ENCODE measurements around the gene RIT2.

The RIT2 gene

DNA sequence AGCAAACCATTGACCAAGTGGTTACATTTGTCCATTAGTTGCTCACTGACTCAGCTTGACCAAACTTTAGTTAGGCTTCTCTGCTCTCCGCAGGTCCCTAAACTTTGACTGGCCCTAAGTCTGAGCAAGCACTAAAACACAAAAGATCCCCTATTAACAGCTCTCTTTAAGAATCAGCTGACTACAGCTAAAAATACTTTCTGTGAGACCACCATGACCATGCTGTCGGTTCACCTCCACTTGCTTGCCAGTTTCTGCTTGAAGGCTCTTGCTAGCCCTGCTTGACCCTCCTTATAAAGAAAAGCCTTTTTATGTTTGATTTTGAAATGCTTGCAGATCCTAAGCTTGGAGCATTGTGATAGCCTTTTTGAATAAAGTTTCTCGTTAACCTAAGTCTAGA, 40.4 kb upstream of the RIT2 start:
- Histone ChIP-seq H3K36me3 (no peaks in the 10 kb centered on the region), H3K4me1 (no peaks in the 10 kb centered on the region), H3K27me3 (no peaks in the 10 kb centered on the region), H3K9me3 (no peaks in the 10 kb centered on the region), H3K4me3 (ENCODE audit: low read depth, low read length) (no peak overlapping the region)
- TF ChIP-seq, protein P1, sequence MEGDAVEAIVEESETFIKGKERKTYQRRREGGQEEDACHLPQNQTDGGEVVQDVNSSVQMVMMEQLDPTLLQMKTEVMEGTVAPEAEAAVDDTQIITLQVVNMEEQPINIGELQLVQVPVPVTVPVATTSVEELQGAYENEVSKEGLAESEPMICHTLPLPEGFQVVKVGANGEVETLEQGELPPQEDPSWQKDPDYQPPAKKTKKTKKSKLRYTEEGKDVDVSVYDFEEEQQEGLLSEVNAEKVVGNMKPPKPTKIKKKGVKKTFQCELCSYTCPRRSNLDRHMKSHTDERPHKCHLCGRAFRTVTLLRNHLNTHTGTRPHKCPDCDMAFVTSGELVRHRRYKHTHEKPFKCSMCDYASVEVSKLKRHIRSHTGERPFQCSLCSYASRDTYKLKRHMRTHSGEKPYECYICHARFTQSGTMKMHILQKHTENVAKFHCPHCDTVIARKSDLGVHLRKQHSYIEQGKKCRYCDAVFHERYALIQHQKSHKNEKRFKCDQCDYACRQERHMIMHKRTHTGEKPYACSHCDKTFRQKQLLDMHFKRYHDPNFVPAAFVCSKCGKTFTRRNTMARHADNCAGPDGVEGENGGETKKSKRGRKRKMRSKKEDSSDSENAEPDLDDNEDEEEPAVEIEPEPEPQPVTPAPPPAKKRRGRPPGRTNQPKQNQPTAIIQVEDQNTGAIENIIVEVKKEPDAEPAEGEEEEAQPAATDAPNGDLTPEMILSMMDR (IDR thresholded peaks at IDR 0.05; ENCODE audit: low read depth, low read length), result no peak
- DNase-seq, result no peak

DNA sequence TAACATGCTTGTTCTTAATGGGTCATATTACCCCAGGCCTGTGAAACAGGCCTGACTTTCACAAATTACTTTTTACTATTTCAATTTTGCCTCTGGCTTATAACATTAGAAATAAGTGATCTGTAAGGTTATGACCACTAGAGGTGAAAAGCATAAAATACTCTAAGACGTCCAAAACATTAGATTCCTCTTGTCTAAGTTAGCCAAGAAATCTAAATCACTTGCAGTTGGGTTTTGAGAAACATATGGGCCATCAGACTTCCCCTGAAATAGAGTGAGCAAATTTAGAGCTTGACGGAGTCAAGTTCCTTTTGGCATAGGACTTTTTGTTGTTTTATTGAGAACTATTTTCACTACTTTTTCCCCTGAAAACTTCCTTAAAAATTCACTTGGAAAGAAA, 32.7 kb upstream of the RIT2 start:
- Histone ChIP-seq H3K4me1 (no peaks in the 10 kb centered on the region), H3K36me3 (no peaks in the 10 kb centered on the region), H3K27me3 (no peaks in the 10 kb centered on the region), H3K9me3 (no peaks in the 10 kb centered on the region), H3K4me3 (ENCODE audit: low read depth, low read length) (no peak overlapping the region)
- TF ChIP-seq, protein P1 (IDR thresholded peaks at IDR 0.05; ENCODE audit: low read depth, low read length), result no peak
- DNase-seq, result no peak

DNA sequence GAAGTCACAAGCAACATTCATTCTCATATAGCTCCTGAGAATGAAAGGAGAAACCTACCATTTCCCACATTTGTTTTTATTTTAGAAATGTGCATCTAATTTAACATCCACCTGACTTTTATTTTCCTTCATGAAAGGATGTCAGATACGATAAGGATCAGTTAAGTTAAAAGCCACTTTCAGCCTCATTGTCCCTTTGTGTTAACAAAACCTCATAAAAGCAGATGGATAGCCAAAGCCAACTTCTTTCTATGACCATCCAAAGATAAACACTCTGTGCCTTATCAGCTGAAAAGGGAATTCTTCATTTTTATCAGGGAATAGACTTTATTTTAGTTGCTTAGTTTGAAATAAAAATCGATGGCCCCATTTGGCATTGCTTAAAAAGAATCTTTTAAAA, 25.7 kb upstream of the RIT2 start:
- H3K9me3 ChIP-seq, result no peaks in the 10 kb centered on the region
- TF ChIP-seq, protein P1 (IDR thresholded peaks at IDR 0.05; ENCODE audit: low read depth, low read length), result no peak
- H3K36me3 ChIP-seq, result no peaks in the 10 kb centered on the region
- no peaks in the 10 kb centered on the region for H3K4me1 ChIP-seq
- H3K27me3 ChIP-seq, result no peaks in the 10 kb centered on the region
- no peak for DNase-seq
- no peak overlapping the region for H3K4me3 ChIP-seq (ENCODE audit: low read depth, low read length)

DNA sequence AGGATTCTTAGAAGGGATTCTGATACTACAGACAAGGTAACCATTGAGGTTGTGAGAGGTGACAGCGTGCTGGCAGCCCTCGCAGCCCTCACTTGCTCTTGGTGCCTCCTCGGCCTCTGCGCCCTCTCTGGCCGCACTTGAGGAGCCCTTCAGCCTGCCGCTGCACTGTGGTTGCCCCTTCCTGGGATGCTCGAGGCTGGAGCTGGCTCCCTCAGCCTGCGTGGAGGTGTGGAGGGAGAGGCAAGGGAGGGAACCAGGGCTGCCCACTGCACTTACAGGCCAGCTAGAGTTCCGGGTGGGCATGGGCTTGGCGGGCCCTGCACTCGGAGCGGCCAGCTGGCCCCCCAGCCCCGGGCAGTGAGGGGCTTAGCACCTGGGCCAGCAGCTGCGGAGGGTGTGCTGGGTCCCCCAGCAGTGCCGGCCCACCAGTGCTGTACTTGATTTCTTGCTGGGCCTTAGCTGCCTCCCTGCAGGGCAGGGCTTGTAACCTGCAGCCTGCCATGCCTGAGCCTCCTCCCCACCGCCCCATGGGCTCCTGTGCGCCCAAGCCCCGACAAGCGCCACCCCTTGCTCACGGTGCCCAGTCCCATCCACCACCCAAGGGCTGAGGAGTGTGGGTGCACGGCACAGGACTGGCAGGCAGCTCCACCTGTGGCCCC, 23.9 kb upstream of the RIT2 start:
- Histone ChIP-seq H3K4me3 (ENCODE audit: low read depth, low read length) (no peak overlapping the region), H3K4me1 (no peaks in the 10 kb centered on the region), H3K36me3 (no peaks in the 10 kb centered on the region), H3K27me3 (no peaks in the 10 kb centered on the region), H3K9me3 (no peaks in the 10 kb centered on the region)
- DNase-seq, result no peak
- TF ChIP-seq, protein P1 (IDR thresholded peaks at IDR 0.05; ENCODE audit: low read depth, low read length), result no peak

DNA sequence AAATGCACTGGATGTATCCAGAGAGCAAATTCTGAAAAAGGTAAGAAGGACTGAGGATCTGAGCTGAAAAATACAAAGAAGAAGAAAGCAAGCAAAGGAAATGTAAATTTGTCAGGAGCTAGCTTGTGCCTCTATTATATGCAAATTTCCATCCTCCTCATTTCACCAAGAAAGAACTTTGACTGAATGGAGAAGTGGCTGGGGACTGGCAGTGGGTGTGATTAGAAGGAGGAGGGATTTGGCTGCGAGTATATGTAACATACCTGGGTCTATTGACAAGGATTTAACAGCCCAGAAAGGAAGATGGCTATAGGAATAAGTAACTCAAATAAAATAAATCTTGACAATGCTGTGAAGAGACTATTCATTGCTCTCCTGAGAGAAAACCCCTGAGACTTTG, 19.4 kb upstream of the RIT2 start:
- Histone ChIP-seq H3K4me1 (no peaks in the 10 kb centered on the region), H3K9me3 (no peaks in the 10 kb centered on the region), H3K4me3 (ENCODE audit: low read depth, low read length) (no peak overlapping the region), H3K36me3 (no peaks in the 10 kb centered on the region), H3K27me3 (no peaks in the 10 kb centered on the region)
- TF ChIP-seq, protein P1 (IDR thresholded peaks at IDR 0.05; ENCODE audit: low read depth, low read length), result no peak
- no peak for DNase-seq

DNA sequence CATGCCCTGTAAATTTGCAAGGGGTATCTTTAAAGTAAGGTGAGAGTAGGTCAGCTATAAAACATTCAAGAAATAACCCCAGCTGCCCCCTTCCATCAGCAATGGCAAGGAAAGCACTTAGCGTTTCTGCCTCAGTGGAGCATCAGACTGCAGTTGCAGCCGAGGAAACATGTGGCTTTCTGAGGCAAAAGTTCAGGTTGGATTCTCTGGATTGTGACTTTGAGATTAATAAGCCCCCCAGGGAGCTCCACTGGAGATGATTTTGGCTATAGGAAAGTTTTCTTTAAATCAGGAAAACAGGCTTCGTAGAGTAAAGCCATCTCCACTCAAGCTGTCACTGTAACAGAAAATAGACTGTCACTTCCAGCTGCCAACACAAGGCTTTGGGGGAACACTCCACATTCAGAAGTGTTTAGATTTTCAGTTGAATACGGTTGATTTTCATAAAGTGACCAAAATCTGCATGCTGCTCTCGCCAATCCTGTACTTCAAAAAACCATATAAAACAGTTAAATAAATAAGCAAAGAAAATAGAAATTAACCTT, 15.3 kb upstream of the RIT2 start:
- Histone ChIP-seq H3K36me3 (no peaks in the 10 kb centered on the region), H3K9me3 (no peaks in the 10 kb centered on the region), H3K4me3 (ENCODE audit: low read depth, low read length) (peak overlapping the region; percentile 64), H3K27me3 (no peaks in the 10 kb centered on the region), H3K4me1 (no peaks in the 10 kb centered on the region)
- no peak for DNase-seq
- TF ChIP-seq, protein P1 (IDR thresholded peaks at IDR 0.05; ENCODE audit: low read depth, low read length), result no peak
